ENCODE results near the gene CASQ2.

GRCh38 chr1:115783311-115783710 is 14.8 kb upstream of the CASQ2 start:
- TF ChIP-seq CTCF (IDR thresholded peaks at IDR 0.05) (no peak), POLR2A (IDR thresholded peaks at IDR 0.05) (no peak), POLR2AphosphoS5 (IDR thresholded peaks at IDR 0.05) (no peak), EP300 (IDR thresholded peaks at IDR 0.05) (no peak)
